ENCODE measurements around the gene PAM16.

PAM16 gene

DNA sequence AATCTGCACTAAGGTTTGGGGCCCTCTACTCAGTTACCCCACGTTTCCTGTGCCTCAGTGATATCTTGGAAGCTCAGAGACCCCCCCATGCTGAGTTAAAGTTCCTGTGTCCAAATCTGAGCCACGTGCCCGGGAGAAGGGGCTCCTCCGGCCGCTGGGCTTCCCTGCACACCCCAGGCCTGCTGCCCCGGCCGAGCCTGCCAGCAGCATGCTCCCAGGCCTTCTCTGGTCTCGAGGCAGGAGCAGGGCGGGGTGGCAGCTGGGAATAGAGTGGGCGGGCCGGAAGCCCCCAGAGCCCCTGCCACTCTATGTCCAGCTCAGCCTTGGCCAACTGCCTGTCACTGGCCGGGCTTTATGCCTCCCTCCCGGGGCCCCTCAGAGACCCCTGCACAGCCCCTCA is 14.9 kb upstream of the PAM16 start:
- peaks cover 64% of the 10 kb centered on the region for H3K4me1 Mint-ChIP-seq
- no peak overlapping the region for H3K4me3 Mint-ChIP-seq
- no peak for ATAC-seq
- peak overlapping the region; percentile 70 for H3K27ac Mint-ChIP-seq
- H3K36me3 Mint-ChIP-seq, result peaks cover 30% of the 10 kb centered on the region
- H3K9me3 Mint-ChIP-seq, result no peaks in the 10 kb centered on the region
- no peaks in the 10 kb centered on the region for H3K27me3 Mint-ChIP-seq

- H3K27ac Mint-ChIP-seq, result peak overlapping the region; percentile 70
- H3K36me3 Mint-ChIP-seq, result peaks cover 34% of the 10 kb centered on the region
- ATAC-seq, result no peak
- H3K4me3 Mint-ChIP-seq, result peak overlapping the region; percentile 45
- H3K4me1 Mint-ChIP-seq, result peaks cover 68% of the 10 kb centered on the region
- no peaks in the 10 kb centered on the region for H3K9me3 Mint-ChIP-seq
- H3K27me3 Mint-ChIP-seq, result no peaks in the 10 kb centered on the region
Measured at GRCh38 chr16:4365615-4366014, 14.5 kb upstream of the PAM16 start.

GRCh38 chr16:4365014-4365406 is 13.9 kb upstream of the PAM16 start:
- peak; percentile 97 for ATAC-seq
- Mint-ChIP-seq H3K27me3 (no peaks in the 10 kb centered on the region), H3K9me3 (no peaks in the 10 kb centered on the region), H3K4me3 (peak overlapping the region; percentile 52), H3K27ac (peak overlapping the region; percentile 70), H3K36me3 (peaks cover 38% of the 10 kb centered on the region), H3K4me1 (peaks cover 66% of the 10 kb centered on the region)

- ATAC-seq, result peak; percentile 57
- Mint-ChIP-seq H3K4me1 (peaks cover 64% of the 10 kb centered on the region), H3K27ac (peak overlapping the region; percentile 70), H3K27me3 (no peaks in the 10 kb centered on the region), H3K4me3 (peak overlapping the region; percentile 64), H3K36me3 (peaks cover 43% of the 10 kb centered on the region), H3K9me3 (no peaks in the 10 kb centered on the region)
Measured at GRCh38 chr16:4364196-4365013, 13.3 kb upstream of the PAM16 start.

GRCh38 chr16:4362476-4363135 is 11.5 kb upstream of the PAM16 start:
- no peaks in the 10 kb centered on the region for H3K9me3 Mint-ChIP-seq
- ATAC-seq, result no peak
- H3K27ac Mint-ChIP-seq, result peak overlapping the region; percentile 42
- no peaks in the 10 kb centered on the region for H3K27me3 Mint-ChIP-seq
- peaks cover 55% of the 10 kb centered on the region for H3K36me3 Mint-ChIP-seq
- no peak overlapping the region for H3K4me3 Mint-ChIP-seq
- H3K4me1 Mint-ChIP-seq, result peaks cover 70% of the 10 kb centered on the region

GRCh38 chr16:4361944-4362311 is 10.8 kb upstream of the PAM16 start:
- no peak for ATAC-seq
- H3K4me1 Mint-ChIP-seq, result peaks cover 63% of the 10 kb centered on the region

GRCh38 chr16:4361033-4361943 is 10.2 kb upstream of the PAM16 start:
- peaks cover 62% of the 10 kb centered on the region for H3K36me3 Mint-ChIP-seq

More at GRCh38 chr16:4361944-4362311, 10.8 kb upstream of the PAM16 start:
- H3K36me3 Mint-ChIP-seq, result peaks cover 57% of the 10 kb centered on the region
- H3K27ac Mint-ChIP-seq, result peak overlapping the region; percentile 42
- no peaks in the 10 kb centered on the region for H3K9me3 Mint-ChIP-seq
- no peaks in the 10 kb centered on the region for H3K27me3 Mint-ChIP-seq
- H3K4me3 Mint-ChIP-seq, result no peak overlapping the region

GRCh38 chr16:4360538-4361021 is 9.5 kb upstream of the PAM16 start:
- Mint-ChIP-seq H3K27ac (no peak overlapping the region), H3K36me3 (peaks cover 62% of the 10 kb centered on the region), H3K9me3 (no peaks in the 10 kb centered on the region), H3K27me3 (no peaks in the 10 kb centered on the region), H3K4me3 (no peak overlapping the region), H3K4me1 (peaks cover 50% of the 10 kb centered on the region)
- no peak for ATAC-seq

More at GRCh38 chr16:4361033-4361943, 10.2 kb upstream of the PAM16 start:
- Mint-ChIP-seq H3K4me3 (no peak overlapping the region), H3K9me3 (no peaks in the 10 kb centered on the region), H3K27me3 (no peaks in the 10 kb centered on the region), H3K27ac (no peak overlapping the region), H3K4me1 (peaks cover 57% of the 10 kb centered on the region)
- no peak for ATAC-seq

DNA sequence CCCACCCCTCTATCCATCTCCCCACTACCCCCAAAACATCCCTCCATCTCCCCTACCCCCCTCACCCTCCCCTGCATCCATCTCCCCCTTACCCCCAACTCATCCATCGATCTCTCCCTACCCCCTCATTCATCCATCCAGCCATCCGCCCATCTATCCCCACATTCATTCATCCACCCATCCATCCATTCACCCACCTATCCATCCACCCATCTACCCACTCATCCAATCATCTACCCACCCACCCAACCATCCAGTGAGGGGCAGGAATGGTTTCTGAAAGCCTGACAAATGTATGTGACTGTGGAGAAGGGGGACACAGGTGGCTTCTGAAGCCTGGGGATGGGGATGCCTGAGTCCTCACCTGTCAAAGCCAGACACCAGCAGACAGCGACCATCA is 8.8 kb upstream of the PAM16 start:
- Mint-ChIP-seq H3K36me3 (peaks cover 65% of the 10 kb centered on the region), H3K4me3 (no peak overlapping the region), H3K27ac (no peak overlapping the region), H3K4me1 (peaks cover 43% of the 10 kb centered on the region), H3K27me3 (no peaks in the 10 kb centered on the region), H3K9me3 (no peaks in the 10 kb centered on the region)
- no peak for ATAC-seq

DNA sequence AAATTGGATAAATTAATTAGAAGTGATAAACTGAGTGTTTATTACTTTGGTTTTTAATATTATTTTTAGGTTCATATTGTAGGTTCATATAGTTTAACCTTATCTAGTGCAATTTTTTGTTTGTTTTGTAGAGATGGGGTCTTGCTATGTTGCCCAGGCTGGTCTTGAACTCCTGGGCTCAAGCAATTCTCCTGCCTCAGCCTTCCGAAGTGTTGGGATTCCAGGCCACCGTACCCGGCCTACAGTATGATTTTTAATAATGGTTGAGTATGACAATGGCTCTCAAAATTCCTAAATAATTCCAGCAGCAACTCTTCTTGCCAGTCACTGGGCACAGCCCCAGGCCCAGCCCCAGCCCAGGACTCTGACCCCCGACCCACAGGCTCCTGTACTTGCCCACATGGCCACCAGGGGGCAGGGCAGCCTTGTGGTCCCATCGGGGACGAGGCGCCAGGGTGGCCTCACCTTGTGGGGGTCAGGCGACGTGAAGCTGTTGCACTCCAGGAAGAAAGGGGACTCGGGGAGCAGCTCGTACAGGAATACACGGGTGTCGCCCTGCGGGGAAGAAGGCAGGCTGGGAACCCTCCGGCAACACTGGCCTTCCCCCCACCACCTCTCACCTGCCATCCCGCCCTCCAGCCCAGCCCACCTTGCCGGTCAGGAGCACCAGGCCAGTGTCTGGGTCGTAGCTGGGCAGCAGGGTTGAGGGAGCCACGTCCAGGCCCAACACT is 7.9 kb upstream of the PAM16 start:
- Mint-ChIP-seq H3K9me3 (no peaks in the 10 kb centered on the region), H3K4me3 (no peak overlapping the region), H3K27me3 (no peaks in the 10 kb centered on the region), H3K4me1 (peaks cover 34% of the 10 kb centered on the region), H3K36me3 (peaks cover 70% of the 10 kb centered on the region), H3K27ac (no peak overlapping the region)
- ATAC-seq, result peak; percentile 68

- Mint-ChIP-seq H3K4me1 (peaks cover 26% of the 10 kb centered on the region), H3K36me3 (peaks cover 62% of the 10 kb centered on the region), H3K4me3 (no peak overlapping the region), H3K27ac (no peak overlapping the region), H3K9me3 (no peaks in the 10 kb centered on the region), H3K27me3 (no peaks in the 10 kb centered on the region)
- ATAC-seq, result no peak
Measured at GRCh38 chr16:4358236-4358635, 7.1 kb upstream of the PAM16 start.

DNA sequence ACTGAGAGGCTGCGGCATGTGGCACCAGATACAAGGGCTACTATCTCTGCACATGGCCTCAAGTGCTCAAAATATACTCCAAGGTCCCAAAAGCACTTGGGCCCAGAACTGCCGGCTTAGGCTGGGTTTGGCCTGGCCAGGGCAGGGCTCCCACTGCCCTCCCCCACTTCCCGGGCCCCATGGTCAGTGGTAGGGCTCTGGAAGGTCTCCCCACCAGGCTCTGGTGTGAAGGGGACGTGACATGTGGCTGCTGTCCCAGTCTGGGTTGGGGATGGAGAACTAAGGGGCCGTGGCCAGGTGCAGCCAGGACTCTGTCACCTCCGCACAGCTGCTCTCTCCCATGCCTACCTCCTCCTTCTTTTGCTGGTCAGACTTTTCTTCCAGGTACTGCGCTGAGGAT is 5.7 kb upstream of the PAM16 start:
- peaks cover 16% of the 10 kb centered on the region for H3K4me1 Mint-ChIP-seq
- no peak overlapping the region for H3K27ac Mint-ChIP-seq
- peaks cover 50% of the 10 kb centered on the region for H3K36me3 Mint-ChIP-seq
- no peaks in the 10 kb centered on the region for H3K27me3 Mint-ChIP-seq
- no peaks in the 10 kb centered on the region for H3K9me3 Mint-ChIP-seq
- ATAC-seq, result no peak
- H3K4me3 Mint-ChIP-seq, result no peak overlapping the region

- no peak for ATAC-seq
- Mint-ChIP-seq H3K9me3 (no peaks in the 10 kb centered on the region), H3K27ac (no peak overlapping the region), H3K27me3 (no peaks in the 10 kb centered on the region), H3K4me1 (peaks cover 18% of the 10 kb centered on the region), H3K4me3 (no peak overlapping the region), H3K36me3 (peaks cover 37% of the 10 kb centered on the region)
Measured at GRCh38 chr16:4354512-4355409, 3.6 kb upstream of the PAM16 start.

- no peaks in the 10 kb centered on the region for H3K9me3 Mint-ChIP-seq
- H3K4me1 Mint-ChIP-seq, result peaks cover 11% of the 10 kb centered on the region
- peaks cover 28% of the 10 kb centered on the region for H3K36me3 Mint-ChIP-seq
- no peak overlapping the region for H3K4me3 Mint-ChIP-seq
- ATAC-seq, result no peak
- H3K27me3 Mint-ChIP-seq, result no peaks in the 10 kb centered on the region
- no peak overlapping the region for H3K27ac Mint-ChIP-seq
Measured at GRCh38 chr16:4353675-4354074, 2.6 kb upstream of the PAM16 start.

Data from stimulated activated memory B cell treated with anti-CD40 and anti-IgM and Interleukin-4, amounts not matched to agents 10 μg/mL and 1 μg/mL and 100 μg/mL, for 72 hours (primary cell).